ENCODE measurements around the gene GPRIN1.

GPRIN1 gene

DNA sequence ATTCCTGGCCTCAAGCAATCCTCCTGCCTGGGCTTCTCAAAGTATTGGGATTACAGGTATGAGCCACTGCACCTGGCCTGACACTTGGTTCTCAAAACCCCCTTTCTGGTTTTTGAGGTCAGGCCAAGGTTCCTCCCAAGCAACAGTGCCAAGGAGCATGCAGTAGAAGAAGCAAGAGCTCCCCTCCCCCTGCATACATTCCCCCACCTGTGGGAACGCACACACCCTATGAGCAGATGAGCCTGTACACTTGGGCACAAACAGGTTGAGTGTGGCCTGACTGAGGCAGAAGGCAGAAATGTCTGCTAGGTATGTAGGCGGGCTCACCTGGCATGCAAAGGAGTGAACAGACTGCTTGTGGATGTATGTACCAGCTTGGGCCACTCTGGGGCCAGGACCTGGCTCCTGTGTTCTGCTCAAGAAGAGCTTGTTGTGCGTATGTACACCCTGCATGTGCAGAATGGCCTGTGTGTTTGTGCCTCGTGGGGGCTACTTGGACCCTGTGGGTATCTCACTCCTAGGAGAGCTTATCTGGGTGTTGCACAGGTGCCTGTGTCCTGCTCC lies 1.7 kb downstream of the GPRIN1 start:
- no peak overlapping the region for H4K91ac ChIP-seq (ENCODE audit: low read length)
- no peak overlapping the region for H3K14ac ChIP-seq (ENCODE audit: low read length in 2 of 2)
- no peak for DNase-seq
- H3K79me1 ChIP-seq (replicated peaks; ENCODE audit: low read length, poor library complexity, severe bottlenecking) = peaks cover 29% of the 10 kb centered on the region
- H4K8ac ChIP-seq (ENCODE audit: low read length) = no peak overlapping the region
- no peak overlapping the region for H3K4me3 ChIP-seq (ENCODE audit: insufficient read depth in 1 of 2, low read depth in 1 of 2, low read length in 2 of 2)
- no peak overlapping the region for H3K4me2 ChIP-seq (ENCODE audit: low read length, poor library complexity, severe bottlenecking)
- no peak overlapping the region for H3K23ac ChIP-seq (ENCODE audit: low read length in 2 of 2)
- H3K27me3 ChIP-seq (ENCODE audit: control insufficient read depth in 1 of 2, insufficient read depth in 1 of 2, low read length in 2 of 2) = no peaks in the 10 kb centered on the region
- H3K9me3 ChIP-seq (ENCODE audit: control insufficient read depth, low read length) = no peaks in the 10 kb centered on the region
- H2BK15ac ChIP-seq (ENCODE audit: low read depth, poor library complexity, severe bottlenecking) = no peak overlapping the region
- H3K27ac ChIP-seq (ENCODE audit: low read length, poor library complexity, severe bottlenecking) = no peak overlapping the region
- H3K9ac ChIP-seq (ENCODE audit: low read length) = no peak overlapping the region
- no peak overlapping the region for H3K4ac ChIP-seq (ENCODE audit: low read depth in 1 of 2, low read length in 2 of 2)
- no peak overlapping the region for H2BK5ac ChIP-seq (ENCODE audit: low read depth, low read length, poor library complexity, severe bottlenecking)
- H3K4me1 ChIP-seq (ENCODE audit: control insufficient read depth, insufficient read depth, low read depth, low read length) = peaks cover 23% of the 10 kb centered on the region
- H3K36me3 ChIP-seq (ENCODE audit: control insufficient read depth in 1 of 2, insufficient read depth in 2 of 2, low read depth in 1 of 2, low read length in 2 of 2) = peaks cover 0 to 8% of the 10 kb centered on the region in 2 experiments
- peak overlapping the region in 1 of 2 experiments; percentile 4 for H2BK12ac ChIP-seq (ENCODE audit: low read length in 2 of 2)
- H2AFZ ChIP-seq (ENCODE audit: low read depth, low read length) = no peak overlapping the region
- H3K18ac ChIP-seq (ENCODE audit: low read depth in 1 of 2, low read length in 2 of 2) = no peak overlapping the region
- H2BK120ac ChIP-seq (ENCODE audit: low read depth, low read length) = no peak overlapping the region
- no peak overlapping the region for H2AK5ac ChIP-seq (ENCODE audit: low read length, severe bottlenecking)
- 97% methylated on average over 4 of the region's 4 CpGs for WGBS

DNA sequence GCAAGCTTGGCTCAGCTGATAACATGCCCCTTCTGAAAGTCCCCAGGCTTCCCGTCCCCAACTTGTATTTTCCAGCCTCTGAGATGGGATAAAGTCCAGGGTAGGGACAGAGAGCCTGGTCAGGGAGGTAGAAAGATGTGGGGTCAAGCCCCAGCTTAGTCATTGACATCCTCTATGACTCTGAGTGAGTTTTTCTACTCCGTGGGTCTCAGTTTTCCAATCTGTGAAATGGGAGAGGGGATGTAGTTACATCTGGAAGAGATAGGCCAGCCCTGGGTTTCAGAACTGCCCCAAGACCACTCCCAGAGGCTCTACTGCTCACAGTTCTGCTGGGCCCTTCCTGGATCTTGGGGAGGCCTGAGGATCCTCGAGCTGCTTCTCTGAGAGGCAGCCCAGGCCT lies 3.1 kb downstream of the GPRIN1 start:
- H3K4me1 ChIP-seq (ENCODE audit: control insufficient read depth, insufficient read depth, low read depth, low read length) = peaks cover 25% of the 10 kb centered on the region
- no peak overlapping the region for H3K4me2 ChIP-seq (ENCODE audit: low read length, poor library complexity, severe bottlenecking)

DNA sequence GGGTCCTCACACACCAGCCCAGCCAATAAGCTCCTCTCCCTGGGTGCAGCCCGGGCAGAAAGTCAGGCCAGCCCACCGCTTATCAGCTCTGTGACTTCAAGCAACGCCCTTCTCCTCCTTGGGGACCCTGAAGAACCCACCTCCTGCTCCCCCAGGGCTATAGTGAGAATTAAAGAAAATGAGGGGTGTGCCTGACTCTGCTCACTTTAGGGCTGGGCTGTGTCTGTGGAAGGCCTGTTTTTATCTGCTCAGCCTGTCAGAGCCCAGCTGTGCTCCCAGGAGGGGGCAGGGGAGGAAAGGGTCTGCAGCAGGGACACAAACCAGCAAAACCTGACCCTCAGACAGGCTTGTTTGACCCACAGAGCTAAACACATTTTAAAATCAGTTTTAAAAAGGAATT lies 3.9 kb downstream of the GPRIN1 start:
- DNase-seq = no peak
- peaks cover 0 to 8% of the 10 kb centered on the region in 2 experiments for H3K36me3 ChIP-seq (ENCODE audit: control insufficient read depth in 1 of 2, insufficient read depth in 2 of 2, low read depth in 1 of 2, low read length in 2 of 2)
- H3K4ac ChIP-seq (ENCODE audit: low read depth in 1 of 2, low read length in 2 of 2) = no peak overlapping the region
- H3K4me1 ChIP-seq (ENCODE audit: control insufficient read depth, insufficient read depth, low read depth, low read length) = peaks cover 29% of the 10 kb centered on the region
- no peak overlapping the region for H2BK12ac ChIP-seq (ENCODE audit: low read length in 2 of 2)
- peaks cover 40% of the 10 kb centered on the region for H3K79me1 ChIP-seq (replicated peaks; ENCODE audit: low read length, poor library complexity, severe bottlenecking)
- no peak overlapping the region for H3K4me2 ChIP-seq (ENCODE audit: low read length, poor library complexity, severe bottlenecking)
- H3K14ac ChIP-seq (ENCODE audit: low read length in 2 of 2) = no peak overlapping the region
- H3K27ac ChIP-seq (ENCODE audit: low read length, poor library complexity, severe bottlenecking) = no peak overlapping the region
- H3K18ac ChIP-seq (ENCODE audit: low read depth in 1 of 2, low read length in 2 of 2) = no peak overlapping the region
- no peak overlapping the region for H2AK5ac ChIP-seq (ENCODE audit: low read length, severe bottlenecking)
- no peaks in the 10 kb centered on the region for H3K27me3 ChIP-seq (ENCODE audit: control insufficient read depth in 1 of 2, insufficient read depth in 1 of 2, low read length in 2 of 2)
- H3K23ac ChIP-seq (ENCODE audit: low read length in 2 of 2) = no peak overlapping the region
- no peak overlapping the region for H2AFZ ChIP-seq (ENCODE audit: low read depth, low read length)
- H4K8ac ChIP-seq (ENCODE audit: low read length) = no peak overlapping the region
- no peak overlapping the region for H2BK120ac ChIP-seq (ENCODE audit: low read depth, low read length)
- H3K9ac ChIP-seq (ENCODE audit: low read length) = no peak overlapping the region
- no peak overlapping the region for H2BK5ac ChIP-seq (ENCODE audit: low read depth, low read length, poor library complexity, severe bottlenecking)
- no peak overlapping the region for H4K91ac ChIP-seq (ENCODE audit: low read length)
- H3K9me3 ChIP-seq (ENCODE audit: control insufficient read depth, low read length) = no peaks in the 10 kb centered on the region
- H3K4me3 ChIP-seq (ENCODE audit: insufficient read depth in 1 of 2, low read depth in 1 of 2, low read length in 2 of 2) = no peak overlapping the region
- no peak overlapping the region for H2BK15ac ChIP-seq (ENCODE audit: low read depth, poor library complexity, severe bottlenecking)
- 0% methylated on average over 1 of the region's 3 CpGs for WGBS

More for the DNA sequence above, 3.1 kb downstream of the GPRIN1 start:
- Histone ChIP-seq H3K4ac (ENCODE audit: low read depth in 1 of 2, low read length in 2 of 2) (no peak overlapping the region), H2AK5ac (ENCODE audit: low read length, severe bottlenecking) (no peak overlapping the region), H3K27me3 (ENCODE audit: control insufficient read depth in 1 of 2, insufficient read depth in 1 of 2, low read length in 2 of 2) (no peaks in the 10 kb centered on the region), H2BK5ac (ENCODE audit: low read depth, low read length, poor library complexity, severe bottlenecking) (no peak overlapping the region), H4K91ac (ENCODE audit: low read length) (no peak overlapping the region), H2AFZ (ENCODE audit: low read depth, low read length) (no peak overlapping the region), H3K4me3 (ENCODE audit: insufficient read depth in 1 of 2, low read depth in 1 of 2, low read length in 2 of 2) (no peak overlapping the region), H3K9me3 (ENCODE audit: control insufficient read depth, low read length) (no peaks in the 10 kb centered on the region), H3K18ac (ENCODE audit: low read depth in 1 of 2, low read length in 2 of 2) (no peak overlapping the region), H2BK120ac (ENCODE audit: low read depth, low read length) (no peak overlapping the region), H3K27ac (ENCODE audit: low read length, poor library complexity, severe bottlenecking) (no peak overlapping the region), H3K79me1 (replicated peaks; ENCODE audit: low read length, poor library complexity, severe bottlenecking) (peaks cover 36% of the 10 kb centered on the region), H4K8ac (ENCODE audit: low read length) (no peak overlapping the region), H3K14ac (ENCODE audit: low read length in 2 of 2) (no peak overlapping the region), H3K23ac (ENCODE audit: low read length in 2 of 2) (no peak overlapping the region), H2BK15ac (ENCODE audit: low read depth, poor library complexity, severe bottlenecking) (no peak overlapping the region), H2BK12ac (ENCODE audit: low read length in 2 of 2) (no peak overlapping the region), H3K36me3 (ENCODE audit: control insufficient read depth in 1 of 2, insufficient read depth in 2 of 2, low read depth in 1 of 2, low read length in 2 of 2) (peaks cover 0 to 8% of the 10 kb centered on the region in 2 experiments), H3K9ac (ENCODE audit: low read length) (no peak overlapping the region)
- 93% methylated on average over 3 of the region's 3 CpGs for WGBS
- DNase-seq = no peak

DNA sequence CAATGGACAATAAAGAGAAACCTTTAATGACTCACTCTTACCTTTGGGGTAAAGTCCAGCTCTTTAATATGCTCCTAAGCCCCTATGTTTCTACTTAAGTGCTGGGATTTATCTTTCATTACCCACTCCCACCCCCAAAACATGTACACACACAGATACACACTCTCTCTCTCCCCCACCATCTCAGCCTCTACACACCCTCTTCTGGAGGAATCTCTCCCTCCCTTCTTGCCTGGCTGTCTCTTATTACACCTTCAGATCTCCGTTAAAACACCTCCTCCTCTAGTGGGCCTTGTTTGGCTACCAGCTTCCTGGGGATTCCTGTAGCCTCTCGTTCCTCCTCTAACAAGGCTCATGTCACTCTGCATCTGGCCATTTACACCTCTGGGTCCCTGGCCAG lies 6.9 kb downstream of the GPRIN1 start:
- Histone ChIP-seq H2AK5ac (ENCODE audit: low read length, severe bottlenecking) (no peak overlapping the region), H3K9me3 (ENCODE audit: control insufficient read depth, low read length) (no peaks in the 10 kb centered on the region), H2BK5ac (ENCODE audit: low read depth, low read length, poor library complexity, severe bottlenecking) (no peak overlapping the region), H3K27me3 (ENCODE audit: control insufficient read depth in 1 of 2, insufficient read depth in 1 of 2, low read length in 2 of 2) (peaks cover 0 to 6% of the 10 kb centered on the region in 2 experiments), H2BK12ac (ENCODE audit: low read length in 2 of 2) (no peak overlapping the region), H3K79me1 (replicated peaks; ENCODE audit: low read length, poor library complexity, severe bottlenecking) (peaks cover 53% of the 10 kb centered on the region), H2AFZ (ENCODE audit: low read depth, low read length) (no peak overlapping the region), H3K36me3 (ENCODE audit: control insufficient read depth in 1 of 2, insufficient read depth in 2 of 2, low read depth in 1 of 2, low read length in 2 of 2) (peaks cover 9 to 22% of the 10 kb centered on the region in 2 experiments), H3K23ac (ENCODE audit: low read length in 2 of 2) (no peak overlapping the region), H3K4me3 (ENCODE audit: insufficient read depth in 1 of 2, low read depth in 1 of 2, low read length in 2 of 2) (no peak overlapping the region), H3K27ac (ENCODE audit: low read length, poor library complexity, severe bottlenecking) (no peak overlapping the region), H3K9ac (ENCODE audit: low read length) (no peak overlapping the region), H3K14ac (ENCODE audit: low read length in 2 of 2) (no peak overlapping the region), H3K4me1 (ENCODE audit: control insufficient read depth, insufficient read depth, low read depth, low read length) (peaks cover 19% of the 10 kb centered on the region), H4K8ac (ENCODE audit: low read length) (no peak overlapping the region), H4K91ac (ENCODE audit: low read length) (no peak overlapping the region), H3K18ac (ENCODE audit: low read depth in 1 of 2, low read length in 2 of 2) (no peak overlapping the region), H3K4ac (ENCODE audit: low read depth in 1 of 2, low read length in 2 of 2) (no peak overlapping the region), H2BK120ac (ENCODE audit: low read depth, low read length) (no peak overlapping the region), H2BK15ac (ENCODE audit: low read depth, poor library complexity, severe bottlenecking) (no peak overlapping the region), H3K4me2 (ENCODE audit: low read length, poor library complexity, severe bottlenecking) (no peak overlapping the region)
- WGBS = 17% methylated on average over 1 of the region's 2 CpGs
- no peak for DNase-seq
